Measurements from ENCODE around the gene MNS1.

The MNS1 gene

GRCh38 chr15:56484287-56484686 lies 19.4 kb upstream of the MNS1 start:
- no peaks in the 10 kb centered on the region for H3K27me3 ChIP-seq (ENCODE audit: control insufficient read depth in 1 of 2, insufficient read depth in 2 of 2, low read length in 2 of 2)

DNA sequence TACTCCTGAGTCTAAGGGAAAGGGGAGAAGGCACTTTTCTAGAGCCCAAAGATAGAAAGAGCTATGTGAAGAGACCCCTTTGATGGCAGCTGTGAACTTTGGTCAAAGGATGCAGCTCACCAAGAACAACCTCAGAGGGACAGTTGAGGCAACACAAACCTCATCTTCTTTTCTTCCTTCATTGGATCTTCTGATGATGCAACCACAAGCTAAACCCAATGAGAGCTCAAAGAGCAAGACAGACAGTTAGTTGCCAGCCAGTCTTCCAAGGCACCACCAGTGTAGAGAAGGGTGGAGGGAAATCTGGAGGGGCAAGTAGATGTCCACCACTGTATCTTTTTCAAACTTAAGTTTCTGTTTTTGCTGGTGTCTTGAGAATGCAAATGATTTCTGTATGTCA lies 10.4 kb upstream of the MNS1 start:
- Histone ChIP-seq H3K36me3 (ENCODE audit: control insufficient read depth in 2 of 2, insufficient read depth in 2 of 2, low read length in 2 of 2) (no peaks in the 10 kb centered on the region), H3K4me1 (ENCODE audit: control insufficient read depth, insufficient read depth, low read length) (no peaks in the 10 kb centered on the region), H3K4me3 (ENCODE audit: low read length in 2 of 2) (no peak overlapping the region), H3K27me3 (ENCODE audit: control insufficient read depth in 1 of 2, insufficient read depth in 2 of 2, low read length in 2 of 2) (no peaks in the 10 kb centered on the region), H3K9me3 (ENCODE audit: control insufficient read depth in 2 of 2, low read length in 2 of 2) (no peaks in the 10 kb centered on the region), H3K9ac (ENCODE audit: low read length in 2 of 2) (no peak overlapping the region), H3K27ac (ENCODE audit: low read length) (no peak overlapping the region)

More at GRCh38 chr15:56484287-56484686, 19.4 kb upstream of the MNS1 start:
- Histone ChIP-seq H3K9ac (ENCODE audit: low read length in 2 of 2) (no peak overlapping the region), H3K27ac (ENCODE audit: low read length) (no peak overlapping the region), H3K36me3 (ENCODE audit: control insufficient read depth in 2 of 2, insufficient read depth in 2 of 2, low read length in 2 of 2) (no peaks in the 10 kb centered on the region), H3K4me1 (ENCODE audit: control insufficient read depth, insufficient read depth, low read length) (no peaks in the 10 kb centered on the region), H3K9me3 (ENCODE audit: control insufficient read depth in 2 of 2, low read length in 2 of 2) (no peaks in the 10 kb centered on the region), H3K4me3 (ENCODE audit: low read length in 2 of 2) (no peak overlapping the region)

DNA sequence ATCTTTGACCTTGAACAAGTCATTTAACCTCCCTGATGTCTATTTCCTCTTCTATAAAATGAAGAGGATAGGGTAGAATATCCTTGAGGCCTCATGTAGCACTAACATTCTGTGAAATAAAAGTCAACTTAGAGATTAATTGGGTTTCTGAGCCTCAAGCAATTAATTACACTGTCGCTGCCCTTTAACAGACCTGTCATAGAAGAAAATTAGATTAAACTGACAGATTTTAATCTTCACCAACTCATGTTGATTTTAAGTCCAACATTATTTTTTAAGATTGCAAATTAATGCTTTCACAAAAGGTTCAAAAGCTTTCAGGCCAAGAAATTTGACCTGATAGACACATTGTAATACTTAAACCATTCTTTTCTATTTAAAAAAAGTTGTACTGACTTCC lies 8.1 kb upstream of the MNS1 start:
- Histone ChIP-seq H3K27ac (ENCODE audit: low read length) (no peak overlapping the region), H3K4me3 (ENCODE audit: low read length in 2 of 2) (no peak overlapping the region), H3K9me3 (ENCODE audit: control insufficient read depth in 2 of 2, low read length in 2 of 2) (no peaks in the 10 kb centered on the region), H3K36me3 (ENCODE audit: control insufficient read depth in 2 of 2, insufficient read depth in 2 of 2, low read length in 2 of 2) (no peaks in the 10 kb centered on the region), H3K27me3 (ENCODE audit: control insufficient read depth in 1 of 2, insufficient read depth in 2 of 2, low read length in 2 of 2) (peaks cover 0 to 2% of the 10 kb centered on the region in 2 donors), H3K4me1 (ENCODE audit: control insufficient read depth, insufficient read depth, low read length) (no peaks in the 10 kb centered on the region), H3K9ac (ENCODE audit: low read length in 2 of 2) (no peak overlapping the region)

- no peaks in the 10 kb centered on the region for H3K36me3 ChIP-seq (ENCODE audit: control insufficient read depth in 2 of 2, insufficient read depth in 2 of 2, low read length in 2 of 2)
- no peak overlapping the region for H3K4me3 ChIP-seq (ENCODE audit: low read length in 2 of 2)
- H3K27ac ChIP-seq (ENCODE audit: low read length): no peak overlapping the region
- no peaks in the 10 kb centered on the region for H3K9me3 ChIP-seq (ENCODE audit: control insufficient read depth in 2 of 2, low read length in 2 of 2)
- H3K9ac ChIP-seq (ENCODE audit: low read length in 2 of 2): no peak overlapping the region
- H3K27me3 ChIP-seq (ENCODE audit: control insufficient read depth in 1 of 2, insufficient read depth in 2 of 2, low read length in 2 of 2): peaks cover 0 to 2% of the 10 kb centered on the region in 2 donors
- H3K4me1 ChIP-seq (ENCODE audit: control insufficient read depth, insufficient read depth, low read length): no peaks in the 10 kb centered on the region
Measured at GRCh38 chr15:56472278-56472677, 7.3 kb upstream of the MNS1 start.

- Histone ChIP-seq H3K4me1 (ENCODE audit: control insufficient read depth, insufficient read depth, low read length) (no peaks in the 10 kb centered on the region), H3K9me3 (ENCODE audit: control insufficient read depth in 2 of 2, low read length in 2 of 2) (no peaks in the 10 kb centered on the region), H3K9ac (ENCODE audit: low read length in 2 of 2) (no peak overlapping the region), H3K36me3 (ENCODE audit: control insufficient read depth in 2 of 2, insufficient read depth in 2 of 2, low read length in 2 of 2) (no peaks in the 10 kb centered on the region), H3K27ac (ENCODE audit: low read length) (no peak overlapping the region), H3K4me3 (ENCODE audit: low read length in 2 of 2) (no peak overlapping the region), H3K27me3 (ENCODE audit: control insufficient read depth in 1 of 2, insufficient read depth in 2 of 2, low read length in 2 of 2) (peaks cover 0 to 2% of the 10 kb centered on the region in 2 donors)
Measured at GRCh38 chr15:56471440-56472069, 6.6 kb upstream of the MNS1 start.

DNA sequence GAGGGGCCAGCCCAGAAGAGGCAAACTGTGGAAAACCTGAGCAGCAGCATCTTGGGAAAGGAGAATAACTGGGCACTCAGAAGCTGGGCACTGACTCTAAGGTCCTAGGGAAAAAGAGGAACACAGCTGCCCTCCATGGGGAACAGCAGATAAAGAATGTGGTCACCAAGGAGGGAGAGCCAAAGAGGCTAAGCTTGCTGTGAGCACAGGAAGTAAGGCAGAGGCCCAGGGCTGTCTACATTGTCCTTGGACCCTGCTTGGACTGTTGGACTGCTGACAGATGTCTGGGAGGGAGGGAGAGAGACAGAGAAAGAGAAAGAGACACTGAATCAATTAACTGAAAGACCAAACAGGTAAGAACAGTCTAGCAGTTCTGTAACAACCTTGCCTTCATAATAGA lies 4.5 kb upstream of the MNS1 start:
- Histone ChIP-seq H3K4me1 (ENCODE audit: control insufficient read depth, insufficient read depth, low read length) (no peaks in the 10 kb centered on the region), H3K4me3 (ENCODE audit: low read length in 2 of 2) (no peak overlapping the region), H3K9me3 (ENCODE audit: control insufficient read depth in 2 of 2, low read length in 2 of 2) (no peaks in the 10 kb centered on the region), H3K36me3 (ENCODE audit: control insufficient read depth in 2 of 2, insufficient read depth in 2 of 2, low read length in 2 of 2) (no peaks in the 10 kb centered on the region), H3K27me3 (ENCODE audit: control insufficient read depth in 1 of 2, insufficient read depth in 2 of 2, low read length in 2 of 2) (peaks cover 0 to 2% of the 10 kb centered on the region in 2 donors), H3K9ac (ENCODE audit: low read length in 2 of 2) (no peak overlapping the region), H3K27ac (ENCODE audit: low read length) (no peak overlapping the region)

DNA sequence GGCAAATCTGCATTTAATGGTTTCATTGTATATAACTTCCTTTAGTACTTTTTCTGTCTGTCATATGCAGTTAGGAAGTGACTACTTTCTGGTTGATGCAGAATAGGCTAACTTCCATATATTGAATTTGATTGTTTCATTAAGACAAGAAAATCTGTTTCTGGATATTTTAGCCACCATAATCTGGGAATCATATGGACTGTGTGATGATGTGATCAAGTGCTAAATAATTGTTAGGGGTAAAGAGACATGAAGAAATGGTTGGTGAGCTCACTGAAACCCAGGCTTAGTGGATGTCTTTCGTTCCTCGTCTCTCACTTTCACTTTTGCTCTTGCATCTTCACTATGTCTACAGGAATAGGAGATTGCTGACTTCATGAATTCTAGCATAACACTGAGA lies 3.5 kb upstream of the MNS1 start:
- Histone ChIP-seq H3K27me3 (ENCODE audit: control insufficient read depth in 1 of 2, insufficient read depth in 2 of 2, low read length in 2 of 2) (peaks cover 0 to 2% of the 10 kb centered on the region in 2 donors), H3K9ac (ENCODE audit: low read length in 2 of 2) (no peak overlapping the region), H3K4me3 (ENCODE audit: low read length in 2 of 2) (peak overlapping the region in 1 of 2 donors; percentile 36), H3K27ac (ENCODE audit: low read length) (no peak overlapping the region), H3K9me3 (ENCODE audit: control insufficient read depth in 2 of 2, low read length in 2 of 2) (no peaks in the 10 kb centered on the region), H3K36me3 (ENCODE audit: control insufficient read depth in 2 of 2, insufficient read depth in 2 of 2, low read length in 2 of 2) (no peaks in the 10 kb centered on the region), H3K4me1 (ENCODE audit: control insufficient read depth, insufficient read depth, low read length) (no peaks in the 10 kb centered on the region)

- no peaks in the 10 kb centered on the region for H3K4me1 ChIP-seq (ENCODE audit: control insufficient read depth, insufficient read depth, low read length)
- H3K4me3 ChIP-seq (ENCODE audit: low read length in 2 of 2): no peak overlapping the region
- H3K27me3 ChIP-seq (ENCODE audit: control insufficient read depth in 1 of 2, insufficient read depth in 2 of 2, low read length in 2 of 2): peaks cover 0 to 2% of the 10 kb centered on the region in 2 donors
- no peak overlapping the region for H3K9ac ChIP-seq (ENCODE audit: low read length in 2 of 2)
- no peak overlapping the region for H3K27ac ChIP-seq (ENCODE audit: low read length)
- no peaks in the 10 kb centered on the region for H3K36me3 ChIP-seq (ENCODE audit: control insufficient read depth in 2 of 2, insufficient read depth in 2 of 2, low read length in 2 of 2)
- no peaks in the 10 kb centered on the region for H3K9me3 ChIP-seq (ENCODE audit: control insufficient read depth in 2 of 2, low read length in 2 of 2)
Measured at GRCh38 chr15:56467616-56468015, 2.7 kb upstream of the MNS1 start.

- Histone ChIP-seq H3K4me3 (ENCODE audit: low read length in 2 of 2) (no peak overlapping the region), H3K36me3 (ENCODE audit: control insufficient read depth in 2 of 2, insufficient read depth in 2 of 2, low read length in 2 of 2) (no peaks in the 10 kb centered on the region), H3K9ac (ENCODE audit: low read length in 2 of 2) (no peak overlapping the region), H3K27ac (ENCODE audit: low read length) (no peak overlapping the region), H3K9me3 (ENCODE audit: control insufficient read depth in 2 of 2, low read length in 2 of 2) (no peaks in the 10 kb centered on the region), H3K4me1 (ENCODE audit: control insufficient read depth, insufficient read depth, low read length) (no peaks in the 10 kb centered on the region), H3K27me3 (ENCODE audit: control insufficient read depth in 1 of 2, insufficient read depth in 2 of 2, low read length in 2 of 2) (no peaks in the 10 kb centered on the region)
Measured at GRCh38 chr15:56460947-56461346, 4.0 kb downstream of the MNS1 start.

GRCh38 chr15:56460071-56460470 lies 4.9 kb downstream of the MNS1 start:
- no peaks in the 10 kb centered on the region for H3K27me3 ChIP-seq (ENCODE audit: control insufficient read depth in 1 of 2, insufficient read depth in 2 of 2, low read length in 2 of 2)
- H3K4me1 ChIP-seq (ENCODE audit: control insufficient read depth, insufficient read depth, low read length): no peaks in the 10 kb centered on the region
- H3K27ac ChIP-seq (ENCODE audit: low read length): no peak overlapping the region
- no peaks in the 10 kb centered on the region for H3K9me3 ChIP-seq (ENCODE audit: control insufficient read depth in 2 of 2, low read length in 2 of 2)
- H3K9ac ChIP-seq (ENCODE audit: low read length in 2 of 2): no peak overlapping the region
- no peak overlapping the region for H3K4me3 ChIP-seq (ENCODE audit: low read length in 2 of 2)
- H3K36me3 ChIP-seq (ENCODE audit: control insufficient read depth in 2 of 2, insufficient read depth in 2 of 2, low read length in 2 of 2): no peaks in the 10 kb centered on the region

DNA sequence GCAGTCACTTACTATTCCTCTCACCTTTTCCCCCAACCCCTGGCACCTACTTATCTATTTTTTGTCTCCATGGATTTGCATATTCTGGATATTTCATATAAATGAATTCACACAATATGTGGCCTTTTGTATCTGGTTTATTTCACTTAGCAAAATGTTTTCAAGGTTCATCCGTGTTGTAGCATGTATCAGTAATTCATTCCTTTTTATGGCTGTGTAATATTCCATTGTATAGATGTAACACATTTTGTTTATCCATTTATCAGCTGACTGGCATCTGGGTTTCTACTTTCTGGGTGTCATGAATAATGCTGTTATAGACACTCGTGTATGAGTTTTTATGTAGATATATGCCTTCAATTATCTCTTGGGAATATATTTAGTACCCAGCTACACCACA lies 5.8 kb downstream of the MNS1 start:
- no peaks in the 10 kb centered on the region for H3K27me3 ChIP-seq (ENCODE audit: control insufficient read depth in 1 of 2, insufficient read depth in 2 of 2, low read length in 2 of 2)
- H3K4me1 ChIP-seq (ENCODE audit: control insufficient read depth, insufficient read depth, low read length): no peaks in the 10 kb centered on the region
- no peaks in the 10 kb centered on the region for H3K9me3 ChIP-seq (ENCODE audit: control insufficient read depth in 2 of 2, low read length in 2 of 2)
- no peak overlapping the region for H3K27ac ChIP-seq (ENCODE audit: low read length)
- H3K9ac ChIP-seq (ENCODE audit: low read length in 2 of 2): no peak overlapping the region
- no peak overlapping the region for H3K4me3 ChIP-seq (ENCODE audit: low read length in 2 of 2)
- no peaks in the 10 kb centered on the region for H3K36me3 ChIP-seq (ENCODE audit: control insufficient read depth in 2 of 2, insufficient read depth in 2 of 2, low read length in 2 of 2)
